PFSK-1 (cell line): ENCODE data around the gene ZFPM1.

Experiments
- FOXP2 ChIP-seq: optimal IDR thresholded peaks from 2 replicates; pipeline ENCODE3; 2011; ENCODE audit warnings: borderline replicate concordance, control low read depth, inconsistent platforms; ENCODE audit not compliant: insufficient read depth; ENCODE audit errors: extremely low read length, extremely low read depth
- POLR2AphosphoS5 ChIP-seq: IDR thresholded peaks from 2 replicates; pipeline ENCODE4 v1.6.1; 2012; ENCODE audit warnings: low read depth, mild to moderate bottlenecking, control low read depth, low read length, moderate library complexity
- REST ChIP-seq, 2 experiments: IDR thresholded peaks; 2 replicates each; pipeline versions ENCODE4 v1.6.1 to v1.8.0; 2011 to 2012; ENCODE audit warnings: low read depth in 2 of 2, low read length in 2 of 2, control low read depth in 1 of 2, inconsistent platforms in 1 of 2, mild to moderate bottlenecking in 1 of 2, moderate library complexity in 1 of 2; ENCODE audit not compliant: insufficient read depth in 1 of 2
- TAF1 ChIP-seq: IDR thresholded peaks from 2 replicates; pipeline ENCODE4 v1.6.1; 2012; ENCODE audit warnings: low read length, control low read depth, borderline replicate concordance; ENCODE audit not compliant: insufficient read depth

GRCh38 chr16:88512728-88513696, 59.9 kb downstream of the ZFPM1 start:
- TF ChIP-seq REST (IDR thresholded peaks at IDR 0.05; ENCODE audit: insufficient read depth in 1 of 2, low read depth in 2 of 2, low read length in 2 of 2): no peak
- no peak for TF ChIP-seq POLR2AphosphoS5
- no peak for TF ChIP-seq FOXP2
- TF ChIP-seq TAF1: no peak
